Vagina (tissue), 2 donors: Measurements from ENCODE around the gene EXOC8.

Source experiments
- POLR2A ChIP-seq, 2 donors: fragments of 450-650 bp; IDR thresholded peaks; one replicate each; pipeline ENCODE4 v1.6.1; 2017; ENCODE audit warnings: antibody characterized with exemption in 2 of 2, mild to moderate bottlenecking in 2 of 2, moderate library complexity in 2 of 2
- TF ChIP-seq, protein P1 (sequence below), 3 experiments: fragments of 450-650 bp in 2 of 3; fragments of 200-600 bp in 1 of 3; sonication (generic) in 1 of 3; IDR thresholded peaks; one replicate each; pipeline ENCODE4 v1.5.1; 2017 to 2019; ENCODE audit warnings: antibody characterized with exemption in 3 of 3, mild to moderate bottlenecking in 2 of 3, moderate library complexity in 2 of 3

DNA sequence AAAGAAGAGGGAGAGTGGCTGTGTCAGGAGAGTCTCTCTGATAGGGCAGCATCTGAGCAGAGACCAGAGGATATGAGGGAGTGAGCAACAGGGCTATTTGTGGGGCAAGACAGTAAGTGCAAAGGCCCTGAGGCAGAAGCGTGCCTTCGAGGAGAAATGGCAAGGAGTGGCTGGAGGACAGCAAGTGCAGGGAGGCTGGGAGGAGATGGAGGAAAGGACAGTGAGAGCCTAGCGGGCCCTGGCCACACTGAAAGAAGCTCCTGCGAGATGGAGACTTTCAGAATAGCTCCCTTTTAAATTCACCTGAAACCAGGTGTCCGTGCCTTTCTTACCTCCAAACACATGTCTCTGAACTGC, 25.2 kb downstream of the EXOC8 start:
- TF ChIP-seq POLR2A (IDR thresholded peaks at IDR 0.05), result no peak
- TF ChIP-seq, protein P1, sequence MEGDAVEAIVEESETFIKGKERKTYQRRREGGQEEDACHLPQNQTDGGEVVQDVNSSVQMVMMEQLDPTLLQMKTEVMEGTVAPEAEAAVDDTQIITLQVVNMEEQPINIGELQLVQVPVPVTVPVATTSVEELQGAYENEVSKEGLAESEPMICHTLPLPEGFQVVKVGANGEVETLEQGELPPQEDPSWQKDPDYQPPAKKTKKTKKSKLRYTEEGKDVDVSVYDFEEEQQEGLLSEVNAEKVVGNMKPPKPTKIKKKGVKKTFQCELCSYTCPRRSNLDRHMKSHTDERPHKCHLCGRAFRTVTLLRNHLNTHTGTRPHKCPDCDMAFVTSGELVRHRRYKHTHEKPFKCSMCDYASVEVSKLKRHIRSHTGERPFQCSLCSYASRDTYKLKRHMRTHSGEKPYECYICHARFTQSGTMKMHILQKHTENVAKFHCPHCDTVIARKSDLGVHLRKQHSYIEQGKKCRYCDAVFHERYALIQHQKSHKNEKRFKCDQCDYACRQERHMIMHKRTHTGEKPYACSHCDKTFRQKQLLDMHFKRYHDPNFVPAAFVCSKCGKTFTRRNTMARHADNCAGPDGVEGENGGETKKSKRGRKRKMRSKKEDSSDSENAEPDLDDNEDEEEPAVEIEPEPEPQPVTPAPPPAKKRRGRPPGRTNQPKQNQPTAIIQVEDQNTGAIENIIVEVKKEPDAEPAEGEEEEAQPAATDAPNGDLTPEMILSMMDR (IDR thresholded peaks at IDR 0.05), result no peak
